HL-60 (cell line): ENCODE measurements around the gene CDYL.

Experiments
- CTCF ChIP-seq: IDR thresholded peaks from one replicate; pipeline ENCODE4 v1.5.1; 2011; ENCODE audit warnings: low read length, control low read depth, inconsistent platforms; ENCODE audit not compliant: insufficient read depth
- POLR2AphosphoS5 ChIP-seq: IDR thresholded peaks from 2 replicates; pipeline ENCODE4 v1.6.1; 2012; ENCODE audit warnings: low read depth

GRCh38 chr6:4920914-4921410 is 144.8 kb downstream of the CDYL start:
- TF ChIP-seq CTCF (no peak), POLR2AphosphoS5 (no peak)
